Keratinocyte (primary cell): ENCODE results near the gene ZBTB5. TPM values are rescaled to one million over a fixed set of nuclear protein-coding genes. Genes with fewer than 3 reads are reported as not detected.

Source experiments
- DNase-seq: peaks from one replicate; pipeline ENCODE4 v3.0.0-alpha.2; 2011; ENCODE audit warnings: low read depth, missing footprints, low spot score
- FAIRE-seq: peaks from 2 replicates; lab custom pipeline; 2011; peaks lifted over from hg19 to GRCh38; lab: Jason Lieb, UNC
- H2AFZ ChIP-seq: 2 replicates; pipeline ENCODE4 v1.6.0; 2012; ENCODE audit warnings: low read length, control low read depth, inconsistent platforms; ENCODE audit not compliant: control insufficient read depth
- H3K27ac ChIP-seq: 2 replicates; pipeline ENCODE4 v1.5.1; 2011; ENCODE audit warnings: low read length; ENCODE audit not compliant: control insufficient read depth, insufficient read depth
- H3K27me3 ChIP-seq: 3 replicates; pipeline ENCODE4 v1.6.0; 2011; ENCODE audit warnings: low read length; ENCODE audit not compliant: control insufficient read depth, insufficient read depth; ENCODE audit errors: extremely low read depth
- H3K36me3 ChIP-seq, 2 experiments: 2 replicates in 1 of 2; 3 replicates in 1 of 2; pipeline ENCODE4 v1.5.1; 2011; ENCODE audit warnings: low read length in 2 of 2, mild to moderate bottlenecking in 1 of 2; ENCODE audit not compliant: control insufficient read depth in 2 of 2, insufficient read depth in 2 of 2; ENCODE audit errors: extremely low read depth in 1 of 2
- H3K4me1 ChIP-seq: 3 replicates; pipeline ENCODE4 v1.5.1; 2011; ENCODE audit warnings: low read length; ENCODE audit not compliant: control insufficient read depth, insufficient read depth; ENCODE audit errors: extremely low read depth
- H3K4me2 ChIP-seq: 3 replicates; pipeline ENCODE4 v1.6.0; 2011; ENCODE audit warnings: low read depth, low read length; ENCODE audit not compliant: control insufficient read depth, insufficient read depth; ENCODE audit errors: extremely low read depth
- H3K4me3 ChIP-seq, 3 experiments: fragments of 200-600 bp in 1 of 3; sonication (generic) in 1 of 3; 2 replicates in 2 of 3; 3 replicates in 1 of 3; pipeline ENCODE4 v1.5.1; 2011 to 2016; ENCODE audit warnings: low read length in 3 of 3, mild to moderate bottlenecking in 3 of 3, control low read depth in 2 of 3, inconsistent platforms in 1 of 3, low read depth in 1 of 3, mixed read lengths in 1 of 3, mixed run types in 1 of 3, moderate library complexity in 1 of 3; ENCODE audit not compliant: control insufficient read depth in 2 of 3, insufficient read depth in 2 of 3; ENCODE audit errors: extremely low read depth in 1 of 3
- H3K79me2 ChIP-seq: 2 replicates; pipeline ENCODE4 v1.6.0; 2012; ENCODE audit warnings: low read length; ENCODE audit not compliant: control insufficient read depth, insufficient read depth
- H3K9ac ChIP-seq: 3 replicates; pipeline ENCODE4 v1.6.0; 2011; ENCODE audit warnings: low read length; ENCODE audit not compliant: control insufficient read depth, insufficient read depth; ENCODE audit errors: extremely low read depth
- H3K9me1 ChIP-seq: 3 replicates; pipeline ENCODE4 v1.6.0; 2011; ENCODE audit warnings: low read length; ENCODE audit not compliant: control insufficient read depth, insufficient read depth; ENCODE audit errors: extremely low read depth
- H3K9me3 ChIP-seq: 2 replicates; pipeline ENCODE4 v1.5.1; 2012; ENCODE audit warnings: low read depth, low read length; ENCODE audit not compliant: control insufficient read depth
- H4K20me1 ChIP-seq: 3 replicates; pipeline ENCODE4 v1.6.0; 2011; ENCODE audit warnings: low read length; ENCODE audit not compliant: control insufficient read depth, insufficient read depth; ENCODE audit errors: extremely low read depth
- CTCF ChIP-seq, 3 experiments: IDR thresholded peaks in 1 of 3; conservative IDR thresholded peaks in 1 of 3; optimal IDR thresholded peaks in 1 of 3; 2 replicates in 2 of 3; 3 replicates in 1 of 3; pipeline versions ENCODE3 to v1.5.1; 2011; ENCODE audit warnings: low read length in 3 of 3, mild to moderate bottlenecking in 3 of 3, moderate library complexity in 2 of 3, control low read depth in 1 of 3, inconsistent platforms in 1 of 3; ENCODE audit not compliant: insufficient read depth in 2 of 3; ENCODE audit errors: extremely low read depth in 1 of 3
- EZH2 ChIP-seq: IDR thresholded peaks from one replicate; pipeline ENCODE4 v1.6.1; 2012; ENCODE audit warnings: inconsistent platforms, mild to moderate bottlenecking, low read length, moderate library complexity
- dilution Hi-C: fragments of 300-500 bp; cut with MboI; formaldehyde crosslinking; loops from one replicate; pipeline ENCODE4 v1.7.0; 2020; ENCODE audit warnings: low sequenced_read_pairs; ENCODE audit not compliant: extremely low pct_ligation_motif_present
- polyA plus RNA-seq, 5 experiments: library from polyadenylated mRNA; depleted of rRNA in 3 of 5; stranded (reverse) in 3 of 5; stranded (forward) in 1 of 5; unstranded in 1 of 5; fragments of >200 nt; gene quantifications; 1 replicate in 1 of 5; 2 replicates in 3 of 5; 3 replicates in 1 of 5; pipeline versions ENCODE4 v1.2.1 to v1.2.3, GENCODE V29; 2011 to 2012; ENCODE audit warnings: missing spikeins in 2 of 5, low read depth in 1 of 5, low replicate concordance in 1 of 5

Gene ZBTB5
- polyA plus RNA-seq, 1 donor (not counting 4 experiments of a cell fraction or from before 2014, with no cell fraction given), result 12.6 TPM

GRCh38 chr9:37414503-37414943 lies 50.7 kb downstream of the ZBTB5 start:
- no peak overlapping the region for H3K4me3 ChIP-seq
- peak overlapping the region; percentile 12 for H3K9ac ChIP-seq

GRCh38 chr9:37413311-37413710 lies 51.9 kb downstream of the ZBTB5 start:
- peaks cover 46% of the 10 kb centered on the region for H3K4me1 ChIP-seq
- DNase-seq, result no peak
- no peaks in the 10 kb centered on the region for H3K9me1 ChIP-seq
- no peaks in the 10 kb centered on the region for H4K20me1 ChIP-seq
- no peak overlapping the region for H2AFZ ChIP-seq
- TF ChIP-seq EZH2, result no peak
- TF ChIP-seq CTCF (optimal IDR thresholded peaks at IDR 0.05 in 1 of 3, IDR thresholded peaks at IDR 0.05 in 1 of 3, conservative IDR thresholded peaks at IDR 0.05 in 1 of 3; ENCODE audit: extremely low read depth in 1 of 3, insufficient read depth in 2 of 3, low read length in 3 of 3), result no peak
- peak overlapping the region; percentile 66 for H3K4me2 ChIP-seq
- dilution Hi-C loops, result loop anchor here (25.0 kb wide), 1 partner anchor 101 kb away; no protein-coding TSS in a partner anchor
- H3K9me3 ChIP-seq, result no peaks in the 10 kb centered on the region
- H3K79me2 ChIP-seq, result no peaks in the 10 kb centered on the region
- no peaks in the 10 kb centered on the region for H3K27me3 ChIP-seq
- peak overlapping the region; percentile 23 for H3K27ac ChIP-seq
- H3K4me3 ChIP-seq, result no peak overlapping the region
- H3K9ac ChIP-seq, result peak overlapping the region; percentile 45
- H3K36me3 ChIP-seq, result no peaks in the 10 kb centered on the region
- FAIRE-seq, result no peak

More at GRCh38 chr9:37414503-37414943, 50.7 kb downstream of the ZBTB5 start:
- Histone ChIP-seq H3K27me3 (no peaks in the 10 kb centered on the region), H2AFZ (no peak overlapping the region), H4K20me1 (no peaks in the 10 kb centered on the region), H3K27ac (no peak overlapping the region), H3K4me2 (no peak overlapping the region), H3K79me2 (no peaks in the 10 kb centered on the region), H3K36me3 (no peaks in the 10 kb centered on the region), H3K9me1 (no peaks in the 10 kb centered on the region), H3K9me3 (no peaks in the 10 kb centered on the region), H3K4me1 (peaks cover 52% of the 10 kb centered on the region)
- DNase-seq (no peak), FAIRE-seq (no peak)
- dilution Hi-C loops, result loop anchor here (25.0 kb wide), 1 partner anchor 102 kb away; no protein-coding TSS in a partner anchor
- no peak for TF ChIP-seq EZH2
- TF ChIP-seq CTCF (optimal IDR thresholded peaks at IDR 0.05 in 1 of 3, IDR thresholded peaks at IDR 0.05 in 1 of 3, conservative IDR thresholded peaks at IDR 0.05 in 1 of 3; ENCODE audit: extremely low read depth in 1 of 3, insufficient read depth in 2 of 3, low read length in 3 of 3), result no peak
